HEK293T (cell line): Measurements from ENCODE around the gene CAMKMT.

Experiments used
- CTCF ChIA-PET: fragments of 350-600 bp; formaldehyde crosslinking; extraction: SDS; loops from one replicate; lab custom pipeline; 2021; ENCODE audit warnings: antibody characterized with exemption, inconsistent platforms; lab: Yijun Ruan, JAX
- POLR2A ChIA-PET: fragments of 350-600 bp; formaldehyde crosslinking; extraction: SDS; loops from one replicate; lab custom pipeline; 2020; ENCODE audit warnings: antibody characterized with exemption, inconsistent platforms; lab: Yijun Ruan, JAX
- DNase-seq: peaks from one replicate; pipeline ENCODE4 v3.0.0; 2012; ENCODE audit warnings: mixed read lengths; ENCODE audit errors: extremely low spot score
- ARNT ChIP-seq: fragments of 450-650 bp; IDR thresholded peaks from 2 replicates; pipeline ENCODE4 v1.6.1; 2017; ENCODE audit warnings: mild to moderate bottlenecking
- BHLHE40 ChIP-seq: fragments of 450-650 bp; IDR thresholded peaks from 2 replicates; pipeline ENCODE4 v1.6.1; 2016; ENCODE audit warnings: mild to moderate bottlenecking, moderate library complexity, borderline replicate concordance
- CTBP1 ChIP-seq: fragments of 450-650 bp; IDR thresholded peaks from 2 replicates; pipeline ENCODE4 v1.6.1; 2016; ENCODE audit warnings: borderline replicate concordance
- ELF4 ChIP-seq: fragments of 450-650 bp; IDR thresholded peaks from 2 replicates; pipeline ENCODE4 v1.6.1; 2017; ENCODE audit warnings: antibody characterized with exemption
- FOXA1 ChIP-seq: fragments of 450-650 bp; IDR thresholded peaks from 2 replicates; pipeline ENCODE4 v1.6.1; 2016; ENCODE audit warnings: mild to moderate bottlenecking
- FOXK2 ChIP-seq: fragments of 450-650 bp; IDR thresholded peaks from 2 replicates; pipeline ENCODE4 v1.6.1; 2016; ENCODE audit warnings: mild to moderate bottlenecking
- FOXM1 ChIP-seq: fragments of 450-650 bp; IDR thresholded peaks from 2 replicates; pipeline ENCODE4 v1.6.1; 2017; ENCODE audit warnings: mild to moderate bottlenecking, borderline replicate concordance
- HDGF ChIP-seq: fragments of 450-650 bp; IDR thresholded peaks from 2 replicates; pipeline ENCODE4 v1.6.1; 2017; ENCODE audit warnings: antibody characterized with exemption, borderline replicate concordance
- L3MBTL2 ChIP-seq: fragments of 450-650 bp; conservative IDR thresholded peaks from 2 replicates; pipeline ENCODE4 v1.6.1; 2016; ENCODE audit warnings: mild to moderate bottlenecking
- LEF1 ChIP-seq: fragments of 450-650 bp; IDR thresholded peaks from 2 replicates; pipeline ENCODE4 v1.6.1; 2017; ENCODE audit warnings: mild to moderate bottlenecking, borderline replicate concordance
- NFRKB ChIP-seq: fragments of 450-650 bp; IDR thresholded peaks from 2 replicates; pipeline ENCODE4 v1.6.1; 2016; ENCODE audit warnings: mild to moderate bottlenecking, moderate library complexity
- PKNOX1 ChIP-seq: fragments of 450-650 bp; IDR thresholded peaks from 2 replicates; pipeline ENCODE4 v1.6.1; 2016
- SP1 ChIP-seq: fragments of 450-650 bp; IDR thresholded peaks from 2 replicates; pipeline ENCODE4 v1.6.1; 2017
- SUZ12 ChIP-seq: fragments of 450-650 bp; IDR thresholded peaks from 2 replicates; pipeline ENCODE4 v1.6.1; 2016; ENCODE audit warnings: mild to moderate bottlenecking
- TARDBP ChIP-seq: fragments of 450-650 bp; IDR thresholded peaks from 2 replicates; pipeline ENCODE4 v1.6.1; 2016
- ZNF384 ChIP-seq: fragments of 450-650 bp; IDR thresholded peaks from 2 replicates; pipeline ENCODE4 v1.6.1; 2016

CAMKMT gene

GRCh38 chr2:44548221-44549098 is 186.7 kb downstream of the CAMKMT start:
- DNase-seq, result no peak
- TF ChIP-seq HDGF, result no peak
- TF ChIP-seq SP1, result no peak
- no peak for TF ChIP-seq NFRKB
- no peak for TF ChIP-seq ARNT
- no peak for TF ChIP-seq BHLHE40
- TF ChIP-seq ZNF384, result no peak
- TF ChIP-seq TARDBP, result no peak
- TF ChIP-seq FOXM1, result no peak
- no peak for TF ChIP-seq L3MBTL2
- no peak for TF ChIP-seq FOXA1
- TF ChIP-seq CTBP1, result no peak
- TF ChIP-seq SUZ12, result no peak
- no peak for TF ChIP-seq ELF4
- TF ChIP-seq LEF1, result no peak
- TF ChIP-seq FOXK2, result no peak
- TF ChIP-seq PKNOX1, result no peak
- CTCF ChIA-PET, result no interaction called here
- POLR2A ChIA-PET, result no interaction called here

- POLR2A ChIA-PET, result no interaction called here
- CTCF ChIA-PET, result no interaction called here
Measured at GRCh38 chr2:44549099-44549471, 187.3 kb downstream of the CAMKMT start.

GRCh38 chr2:44549856-44550255 is 188.1 kb downstream of the CAMKMT start:
- no peak for DNase-seq
- ChIA-PET CTCF (no interaction called here), POLR2A (no interaction called here)
- TF ChIP-seq FOXA1 (no peak), LEF1 (no peak), FOXM1 (no peak), SUZ12 (no peak), ELF4 (no peak), L3MBTL2 (no peak), PKNOX1 (no peak), BHLHE40 (no peak), HDGF (no peak)

More at GRCh38 chr2:44549099-44549471, 187.3 kb downstream of the CAMKMT start:
- DNase-seq, result no peak
- TF ChIP-seq ARNT (no peak), BHLHE40 (no peak), L3MBTL2 (no peak), ELF4 (no peak), SUZ12 (no peak), SP1 (no peak), FOXM1 (no peak), FOXK2 (no peak), TARDBP (no peak), LEF1 (no peak), CTBP1 (no peak), PKNOX1 (no peak), ZNF384 (no peak), NFRKB (no peak), FOXA1 (no peak), HDGF (no peak)

- no peak for DNase-seq
- POLR2A ChIA-PET, result no interaction called here
- CTCF ChIA-PET, result no interaction called here
- TF ChIP-seq PKNOX1, result no peak
- no peak for TF ChIP-seq NFRKB
- TF ChIP-seq CTBP1, result no peak
- TF ChIP-seq FOXM1, result no peak
- no peak for TF ChIP-seq SP1
- TF ChIP-seq ARNT, result no peak
Measured at GRCh38 chr2:44550561-44550960, 188.8 kb downstream of the CAMKMT start.

- ChIA-PET POLR2A (no interaction called here), CTCF (no interaction called here)
- no peak for TF ChIP-seq PKNOX1
- TF ChIP-seq FOXK2, result no peak
- no peak for DNase-seq
Measured at GRCh38 chr2:44551497-44551896, 189.8 kb downstream of the CAMKMT start.
